HG03139 (cell line): ENCODE measurements around the gene FAM3C.

Experiments
- ATAC-seq: cut with Tn5 transposase; IDR thresholded peaks from one replicate; pipeline ENCODE4 v1.9.1; 2021; ENCODE audit not compliant: unreplicated experiment

Gene FAM3C

GRCh38 chr7:121301446-121302213, 94.5 kb downstream of the FAM3C start:
- no peak for ATAC-seq

- ATAC-seq, result no peak
Observed at GRCh38 chr7:121300685-121301420, 95.3 kb downstream of the FAM3C start.
